PC-9 (cell line): ENCODE data around the gene EHMT1. TPM values are rescaled to one million over a fixed set of nuclear protein-coding genes. Genes with fewer than 3 reads are reported as not detected.

Experiments used
- BruUV-seq: library from RNA; stranded (reverse); fragments of 400-500 nt; replicated peaks from 2 replicates; lab custom pipeline; 2021; lab: Mats Ljungman, UMichigan
- CTCF ChIA-PET: fragments of 300-600 bp; sonication (Branson Sonifier 250); formaldehyde crosslinking; loops from one replicate; lab custom pipeline; 2022; ENCODE audit warnings: antibody characterized with exemption; lab: Charles Lee
- POLR2A ChIA-PET: fragments of 300-600 bp; sonication (Branson Sonifier 250); formaldehyde crosslinking; loops from one replicate; lab custom pipeline; 2022; ENCODE audit warnings: antibody characterized with exemption; ENCODE audit not compliant: unreplicated experiment; lab: Charles Lee
- DNase-seq, 2 experiments: peaks; one replicate each; pipeline versions ENCODE4 v3.0.0 to v3.0.0-alpha.2; 2015 to 2022; ENCODE audit warnings: mixed read lengths in 1 of 2
- H2AFZ ChIP-seq: fragments of 200-600 bp; sonication (generic); 2 replicates; pipeline ENCODE4 v1.8.1; 2017; ENCODE audit warnings: antibody characterized with exemption
- H3F3A ChIP-seq: fragments of 200-600 bp; sonication (generic); 2 replicates; pipeline ENCODE4 v1.8.1; 2017; ENCODE audit warnings: antibody characterized with exemption, mild to moderate bottlenecking, low read depth; ENCODE audit not compliant: insufficient read depth
- H3K27ac ChIP-seq: fragments of 200-600 bp; sonication (generic); 2 replicates; pipeline ENCODE4 v1.6.1; 2016; ENCODE audit warnings: mixed run types
- H3K27me3 ChIP-seq: fragments of 200-600 bp; sonication (generic); 2 replicates; pipeline ENCODE4 v1.6.1; 2016; ENCODE audit warnings: low read depth, mixed run types; ENCODE audit not compliant: insufficient read depth
- H3K36me3 ChIP-seq: fragments of 200-600 bp; sonication (generic); 2 replicates; pipeline ENCODE4 v1.6.1; 2016; ENCODE audit warnings: low read depth, mixed run types
- H3K4me1 ChIP-seq: fragments of 200-600 bp; sonication (generic); replicated peaks from 2 replicates; pipeline ENCODE4 v1.6.1; 2016; ENCODE audit warnings: mixed run types; ENCODE audit not compliant: insufficient read depth
- H3K4me2 ChIP-seq: fragments of 200-600 bp; sonication (generic); 2 replicates; pipeline ENCODE4 v1.6.1; 2017; ENCODE audit warnings: mixed run types
- H3K4me3 ChIP-seq: fragments of 200-600 bp; sonication (generic); 2 replicates; pipeline ENCODE4 v1.6.1; 2016; ENCODE audit warnings: mixed run types
- H3K79me2 ChIP-seq: fragments of 200-600 bp; sonication (generic); 2 replicates; pipeline ENCODE4 v1.6.1; 2017; ENCODE audit warnings: low read depth, mixed run types
- H3K9me2 ChIP-seq: fragments of 200-600 bp; sonication (generic); 2 replicates; pipeline ENCODE4 v1.8.1; 2017; ENCODE audit warnings: mild to moderate bottlenecking; ENCODE audit not compliant: insufficient read depth
- H3K9me3 ChIP-seq: fragments of 200-600 bp; sonication (generic); 2 replicates; pipeline ENCODE4 v1.8.1; 2016; ENCODE audit warnings: low read depth; ENCODE audit not compliant: insufficient read depth
- H4K20me1 ChIP-seq: fragments of 200-600 bp; sonication (generic); 2 replicates; pipeline ENCODE4 v1.8.1; 2017; ENCODE audit not compliant: insufficient read depth
- CTCF ChIP-seq: fragments of 200-600 bp; sonication (generic); conservative IDR thresholded peaks from 2 replicates; pipeline ENCODE4 v1.6.1; 2017; ENCODE audit warnings: mixed run types, antibody characterized with exemption, mild to moderate bottlenecking, moderate library complexity
- EZH2 ChIP-seq: fragments of 200-600 bp; sonication (generic); IDR thresholded peaks from 2 replicates; pipeline ENCODE4 v1.8.0; 2017; ENCODE audit warnings: antibody characterized with exemption, low read depth
- intact Hi-C: fragments of 100-400 bp; cut with micrococcal nuclease; formaldehyde crosslinking; loops from one replicate; pipeline ENCODE4 v1.10.0; 2022; ENCODE audit not compliant: unreplicated experiment
- total RNA-seq: library from RNA; stranded (reverse); gene quantifications from 2 replicates; pipeline ENCODE4 v1.2.3, GENCODE V29; 2021

Gene EHMT1
- total RNA-seq, 1 experiment from 2014 or later: 116 TPM

GRCh38 chr9:137705906-137706305 is 87.1 kb downstream of the EHMT1 start:
- no peak for DNase-seq
- Histone ChIP-seq H3K4me1 (no peaks in the 10 kb centered on the region), H4K20me1 (peaks cover 42% of the 10 kb centered on the region), H2AFZ (no peak overlapping the region), H3F3A (no peaks in the 10 kb centered on the region; the same call in 1 of the 2 replicates), H3K36me3 (no peaks in the 10 kb centered on the region; the same call in 1 of the 2 replicates), H3K4me2 (no peak overlapping the region), H3K79me2 (peaks cover 48% of the 10 kb centered on the region), H3K9me2 (no peaks in the 10 kb centered on the region), H3K4me3 (no peak overlapping the region), H3K27ac (no peak overlapping the region), H3K27me3 (no peaks in the 10 kb centered on the region), H3K9me3 (peaks cover 16% of the 10 kb centered on the region)
- intact Hi-C loops: no loop called here
- TF ChIP-seq CTCF: no peak
- TF ChIP-seq EZH2: no peak
- no TSS peak for BruUV-seq
- ChIA-PET CTCF (no interaction called here), POLR2A (no interaction called here)

GRCh38 chr9:137707361-137707760 is 88.6 kb downstream of the EHMT1 start:
- H3K4me1 ChIP-seq: no peaks in the 10 kb centered on the region
- no peak overlapping the region for H3K27ac ChIP-seq
- no peaks in the 10 kb centered on the region for H3K9me2 ChIP-seq
- TF ChIP-seq CTCF: no peak
- no peak for TF ChIP-seq EZH2
- H3K4me3 ChIP-seq: no peak overlapping the region
- ChIA-PET CTCF (no interaction called here), POLR2A (no interaction called here)
- no peaks in the 10 kb centered on the region; the same call in 1 of the 2 replicates for H3K36me3 ChIP-seq
- peaks cover 50% of the 10 kb centered on the region for H4K20me1 ChIP-seq
- no TSS peak for BruUV-seq
- no peaks in the 10 kb centered on the region for H3K27me3 ChIP-seq
- no peak overlapping the region for H2AFZ ChIP-seq
- H3K79me2 ChIP-seq: peaks cover 37% of the 10 kb centered on the region
- DNase-seq: no peak
- intact Hi-C loops: no loop called here
- H3K4me2 ChIP-seq: no peak overlapping the region
- no peaks in the 10 kb centered on the region; the same call in 1 of the 2 replicates for H3F3A ChIP-seq
- H3K9me3 ChIP-seq: peaks cover 10% of the 10 kb centered on the region

GRCh38 chr9:137708590-137709284 is 89.9 kb downstream of the EHMT1 start:
- ChIA-PET POLR2A (no interaction called here), CTCF (no interaction called here)
- H3K36me3 ChIP-seq: no peaks in the 10 kb centered on the region
- no peaks in the 10 kb centered on the region; the same call in 1 of the 2 replicates for H3F3A ChIP-seq
- no peaks in the 10 kb centered on the region for H3K9me2 ChIP-seq
- H3K4me2 ChIP-seq: no peak overlapping the region
- H3K27me3 ChIP-seq: no peaks in the 10 kb centered on the region
- no peak for DNase-seq
- H3K27ac ChIP-seq: no peak overlapping the region
- BruUV-seq: no TSS peak
- no peak overlapping the region for H3K4me3 ChIP-seq
- no peak overlapping the region for H2AFZ ChIP-seq
- H3K79me2 ChIP-seq: peaks cover 36% of the 10 kb centered on the region
- intact Hi-C loops: no loop called here
- TF ChIP-seq EZH2 (no peak), CTCF (no peak)
- H3K4me1 ChIP-seq: no peaks in the 10 kb centered on the region
- no peaks in the 10 kb centered on the region for H3K9me3 ChIP-seq
- H4K20me1 ChIP-seq: peaks cover 56% of the 10 kb centered on the region
